Cardiac muscle cell (in vitro differentiated cells and primary cell): ENCODE data around the gene ABHD6. TPM values are rescaled to one million over a fixed set of nuclear protein-coding genes. Genes with fewer than 3 reads are reported as not detected.
"Not testable (repeated sequence)": the region's sequence is repeated elsewhere in the genome, so short reads cannot be mapped to it uniquely, and the experiment has no call there.

Experiments
- DNase-seq, 2 donors: peaks; one replicate each; pipeline versions ENCODE4 v3.0.0 to v3.0.0-alpha.2; 2010 to 2017; ENCODE audit warnings: low read depth in 1 of 2, low spot score in 1 of 2
- H3K27ac ChIP-seq: fragments of 200-600 bp; sonication (generic); 2 replicates; pipeline ENCODE4 v1.5.1; 2016
- H3K27me3 ChIP-seq: fragments of 200-600 bp; sonication (generic); 2 replicates; pipeline ENCODE4 v1.6.0; 2016; ENCODE audit warnings: control low read depth
- H3K36me3 ChIP-seq: fragments of 200-600 bp; sonication (generic); 2 replicates; pipeline ENCODE4 v1.5.1; 2016; ENCODE audit warnings: control low read depth
- H3K4me1 ChIP-seq: fragments of 200-600 bp; sonication (generic); 2 replicates; pipeline ENCODE4 v1.8.1; 2017; ENCODE audit warnings: low read depth, mild to moderate bottlenecking, mixed run types
- H3K4me3 ChIP-seq: fragments of 200-600 bp; sonication (generic); 2 replicates; pipeline ENCODE4 v1.5.1; 2016; ENCODE audit warnings: mild to moderate bottlenecking
- H3K9me3 ChIP-seq: fragments of 200-600 bp; sonication (generic); 2 replicates; pipeline ENCODE4 v1.5.1; 2017; ENCODE audit warnings: low read depth, mild to moderate bottlenecking, control low read depth
- CTCF ChIP-seq: IDR thresholded peaks from 2 replicates; pipeline ENCODE4 v1.5.1; 2012; ENCODE audit warnings: low read depth, mild to moderate bottlenecking, low read length
- polyA plus RNA-seq: library from polyadenylated mRNA; unstranded; fragments of >200 nt; fragmentation: Nextera tagmentation; extraction: Ambion mirVana; gene quantifications from 2 replicates; pipeline ENCODE4 v1.2.1, GENCODE V29; 2016
- total RNA-seq: library from RNA; depleted of rRNA; stranded (reverse); fragments of >200 nt; gene quantifications from 2 replicates; pipeline ENCODE4 v1.2.3, GENCODE V29; 2016

Gene ABHD6
- total and polyA plus RNA-seq, 2 experiments from 2014 or later: 12.9 to 31.4 TPM

GRCh38 chr3:58334013-58334321 is 96.4 kb downstream of the ABHD6 start:
- Histone ChIP-seq H3K4me1 (no peaks in the 10 kb centered on the region), H3K27ac (no peak overlapping the region), H3K36me3 (no peaks in the 10 kb centered on the region), H3K27me3 (no peaks in the 10 kb centered on the region), H3K4me3 (peak overlapping the region; percentile 78), H3K9me3 (no peaks in the 10 kb centered on the region)
- no peak for TF ChIP-seq CTCF
- no peak for DNase-seq

DNA sequence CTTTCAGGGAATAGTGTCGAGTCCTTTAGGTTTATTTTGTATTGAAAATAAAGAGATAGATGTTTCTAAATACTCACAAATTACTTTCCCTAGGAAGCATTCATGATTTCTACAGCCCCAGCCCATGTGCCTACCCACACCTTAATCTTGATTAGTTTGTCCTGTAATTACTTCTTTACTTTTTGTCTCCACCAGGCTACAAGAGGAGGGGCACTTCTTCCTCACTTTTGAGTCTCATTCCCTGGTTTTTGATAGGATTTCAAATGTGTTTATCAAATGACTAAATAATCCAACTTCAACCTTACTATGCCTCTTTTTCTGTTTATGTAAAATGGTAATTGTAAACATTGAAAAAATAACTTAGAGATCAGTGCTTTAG is 96.9 kb downstream of the ABHD6 start:
- Histone ChIP-seq H3K27me3 (no peaks in the 10 kb centered on the region), H3K9me3 (no peaks in the 10 kb centered on the region), H3K4me3 (no peak overlapping the region), H3K36me3 (no peaks in the 10 kb centered on the region), H3K4me1 (no peaks in the 10 kb centered on the region), H3K27ac (no peak overlapping the region)
- DNase-seq: no peak
- no peak for TF ChIP-seq CTCF

DNA sequence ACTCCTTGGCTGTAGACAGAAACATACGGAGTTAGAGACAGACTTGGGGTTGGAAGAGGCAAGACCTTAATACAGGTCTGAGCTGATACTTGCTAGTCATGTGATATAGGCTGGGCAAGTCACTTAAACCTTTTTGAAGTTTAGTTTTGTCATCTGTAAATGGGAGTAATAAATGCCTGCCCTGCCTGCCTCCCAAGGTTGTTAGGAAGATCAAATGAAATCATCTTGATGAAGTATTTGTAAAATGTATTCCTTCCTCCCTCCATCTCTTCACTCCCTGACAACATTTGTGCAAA is 98.0 kb downstream of the ABHD6 start:
- Histone ChIP-seq H3K9me3 (no peaks in the 10 kb centered on the region), H3K4me3 (no peak overlapping the region), H3K36me3 (no peaks in the 10 kb centered on the region), H3K4me1 (peaks cover under 1% of the 10 kb centered on the region), H3K27me3 (no peaks in the 10 kb centered on the region), H3K27ac (no peak overlapping the region)
- DNase-seq: no peak
- no peak for TF ChIP-seq CTCF

- Histone ChIP-seq H3K27me3 (no peaks in the 10 kb centered on the region), H3K27ac (no peak overlapping the region), H3K9me3 (no peaks in the 10 kb centered on the region), H3K4me3 (no peak overlapping the region), H3K4me1 (peaks cover 8% of the 10 kb centered on the region), H3K36me3 (no peaks in the 10 kb centered on the region)
- TF ChIP-seq CTCF: no peak
- peak in 1 of 2 donors; percentile 48 for DNase-seq
These were observed 98.7 kb downstream of the ABHD6 start for GRCh38 chr3:58336135-58336882.

- H3K27me3 ChIP-seq: no peaks in the 10 kb centered on the region
- TF ChIP-seq CTCF: no peak
- no peak overlapping the region for H3K4me3 ChIP-seq
- DNase-seq: no peak
- H3K27ac ChIP-seq: no peak overlapping the region
- H3K36me3 ChIP-seq: no peaks in the 10 kb centered on the region
- H3K9me3 ChIP-seq: no peaks in the 10 kb centered on the region
- peaks cover 8% of the 10 kb centered on the region for H3K4me1 ChIP-seq
These were observed 99.6 kb downstream of the ABHD6 start for GRCh38 chr3:58337190-58337589.

GRCh38 chr3:58339146-58339545 is 101.6 kb downstream of the ABHD6 start:
- H3K36me3 ChIP-seq, H3K9me3 ChIP-seq, H3K4me3 ChIP-seq, H3K4me1 ChIP-seq, H3K27me3 ChIP-seq, DNase-seq, H3K27ac ChIP-seq: not testable (repeated sequence)
